Neutrophil (primary cell): ENCODE results near the gene NUAK1.

Experiments used
- H3K27ac ChIP-seq: fragments of 200-600 bp; sonication (generic); 2 replicates; pipeline ENCODE4 v1.5.1; 2016; ENCODE audit warnings: mild to moderate bottlenecking, moderate library complexity
- H3K27me3 ChIP-seq: fragments of 200-600 bp; sonication (generic); 2 replicates; pipeline ENCODE4 v1.6.0; 2016; ENCODE audit warnings: mild to moderate bottlenecking
- H3K36me3 ChIP-seq: fragments of 200-600 bp; sonication (generic); 2 replicates; pipeline ENCODE4 v1.5.1; 2017
- H3K4me1 ChIP-seq, 2 experiments: fragments of 200-600 bp in 1 of 2; sonication (generic) in 1 of 2; 1 replicate in 1 of 2; 2 replicates in 1 of 2; pipeline versions ENCODE4 v1.5.1 to v1.6.1; 2013 to 2016; ENCODE audit warnings: low read depth in 1 of 2, low read length in 1 of 2, mild to moderate bottlenecking in 1 of 2, moderate library complexity in 1 of 2; ENCODE audit not compliant: control insufficient read depth in 1 of 2, insufficient read depth in 1 of 2
- H3K4me3 ChIP-seq, 2 experiments: fragments of 200-600 bp in 1 of 2; sonication (generic) in 1 of 2; 1 replicate in 1 of 2; 2 replicates in 1 of 2; pipeline ENCODE4 v1.5.1; 2013 to 2016; ENCODE audit warnings: low read depth in 1 of 2, low read length in 1 of 2, mild to moderate bottlenecking in 1 of 2, moderate library complexity in 1 of 2
- H3K9me3 ChIP-seq: fragments of 200-600 bp; sonication (generic); 2 replicates; pipeline ENCODE4 v1.5.1; 2016
- CTCF ChIP-seq: fragments of 200-600 bp; sonication (generic); IDR thresholded peaks from 2 replicates; pipeline ENCODE4 v1.5.1; 2016; ENCODE audit warnings: antibody characterized with exemption

Gene NUAK1

GRCh38 chr12:106031761-106032622, 106.8 kb downstream of the NUAK1 start:
- Histone ChIP-seq H3K27me3 (no peaks in the 10 kb centered on the region), H3K4me1 (no peaks in the 10 kb centered on the region), H3K36me3 (no peaks in the 10 kb centered on the region), H3K4me3 (no peak overlapping the region), H3K9me3 (no peaks in the 10 kb centered on the region), H3K27ac (no peak overlapping the region)
- TF ChIP-seq CTCF: no peak

DNA sequence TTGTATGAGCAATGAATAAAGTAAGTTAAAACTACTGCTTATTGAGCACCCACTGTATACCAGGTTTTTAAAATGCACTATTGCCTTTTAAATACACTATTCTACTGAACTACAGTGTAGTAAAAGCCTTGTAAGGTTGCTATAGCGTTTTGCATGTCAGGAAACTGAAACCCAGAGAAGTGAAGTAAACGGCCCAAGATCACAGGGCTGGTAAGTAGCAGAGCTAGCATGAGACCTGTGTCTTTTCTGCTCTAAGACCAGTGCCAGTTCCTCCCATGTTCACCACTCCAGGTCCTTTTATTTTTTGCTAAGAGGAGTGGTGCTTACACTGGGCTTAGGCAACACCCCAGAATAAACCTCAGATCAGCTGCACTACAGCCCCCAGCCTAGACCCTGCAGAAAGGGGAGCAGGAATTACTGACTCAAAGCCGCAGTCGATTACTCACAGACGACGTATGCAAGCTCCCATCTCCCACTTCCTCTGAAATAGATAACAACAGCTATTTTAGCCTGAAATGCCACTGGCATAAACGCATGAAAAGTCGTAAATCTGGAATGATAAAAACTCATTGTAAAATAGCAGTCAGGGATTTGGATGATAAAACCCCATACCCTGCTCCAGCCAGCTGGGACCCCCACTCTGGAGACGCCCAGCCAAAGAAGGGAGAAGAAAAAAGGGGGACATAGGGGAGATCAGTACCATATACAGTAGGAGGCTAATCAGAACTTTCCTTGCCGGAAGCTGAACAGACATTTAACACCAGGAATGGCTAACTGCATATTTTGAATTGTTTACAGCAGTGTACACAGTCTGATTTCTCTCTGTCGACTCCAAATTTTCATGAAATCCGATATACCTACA, 108.3 kb downstream of the NUAK1 start:
- Histone ChIP-seq H3K36me3 (no peaks in the 10 kb centered on the region), H3K4me1 (no peaks in the 10 kb centered on the region), H3K27me3 (no peaks in the 10 kb centered on the region), H3K4me3 (no peak overlapping the region), H3K9me3 (no peaks in the 10 kb centered on the region), H3K27ac (no peak overlapping the region)
- no peak for TF ChIP-seq CTCF

DNA sequence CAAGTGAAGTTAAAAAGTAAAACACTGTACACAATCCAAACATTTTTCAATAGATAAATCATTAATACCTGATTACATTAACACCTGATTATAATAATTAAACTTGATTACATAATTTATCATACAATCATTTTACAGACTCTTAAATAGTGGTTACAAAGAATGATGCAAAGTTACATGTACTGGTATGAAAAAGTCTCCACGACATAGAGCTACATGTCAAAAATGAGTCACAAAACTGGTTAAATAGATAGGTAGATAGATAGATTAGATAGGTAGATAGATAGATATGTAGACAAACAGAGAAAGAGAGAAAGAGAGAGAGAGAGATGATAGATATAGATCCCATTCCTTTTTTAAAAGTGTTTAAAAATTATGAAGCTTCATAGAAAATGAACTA, 109.2 kb downstream of the NUAK1 start:
- no peaks in the 10 kb centered on the region for H3K9me3 ChIP-seq
- H3K27me3 ChIP-seq: no peaks in the 10 kb centered on the region
- no peak overlapping the region for H3K27ac ChIP-seq
- no peak for TF ChIP-seq CTCF
- H3K36me3 ChIP-seq: no peaks in the 10 kb centered on the region
- no peak overlapping the region for H3K4me3 ChIP-seq
- no peaks in the 10 kb centered on the region for H3K4me1 ChIP-seq

- Histone ChIP-seq H3K4me1 (no peaks in the 10 kb centered on the region), H3K9me3 (no peaks in the 10 kb centered on the region), H3K27me3 (no peaks in the 10 kb centered on the region), H3K36me3 (no peaks in the 10 kb centered on the region), H3K4me3 (no peak overlapping the region), H3K27ac (no peak overlapping the region)
- TF ChIP-seq CTCF: no peak
These were observed 110.8 kb downstream of the NUAK1 start for GRCh38 chr12:106027911-106028310.

GRCh38 chr12:106027286-106027685, 111.5 kb downstream of the NUAK1 start:
- H3K36me3 ChIP-seq: no peaks in the 10 kb centered on the region
- H3K27me3 ChIP-seq: no peaks in the 10 kb centered on the region
- no peak overlapping the region for H3K27ac ChIP-seq
- TF ChIP-seq CTCF: no peak
- no peak overlapping the region for H3K4me3 ChIP-seq
- H3K9me3 ChIP-seq: no peaks in the 10 kb centered on the region
- H3K4me1 ChIP-seq: no peaks in the 10 kb centered on the region
